GM21576 (cell line): ENCODE data around the gene HERC4.
"Not testable (repeated sequence)": the region's sequence is repeated elsewhere in the genome, so short reads cannot be mapped to it uniquely, and the experiment has no call there.

Experiments used
- ATAC-seq: cut with Tn5 transposase; IDR thresholded peaks from one replicate; pipeline ENCODE4 v1.9.1; 2021; ENCODE audit warnings: mild to moderate bottlenecking, moderate library complexity; ENCODE audit not compliant: unreplicated experiment

Gene HERC4

DNA sequence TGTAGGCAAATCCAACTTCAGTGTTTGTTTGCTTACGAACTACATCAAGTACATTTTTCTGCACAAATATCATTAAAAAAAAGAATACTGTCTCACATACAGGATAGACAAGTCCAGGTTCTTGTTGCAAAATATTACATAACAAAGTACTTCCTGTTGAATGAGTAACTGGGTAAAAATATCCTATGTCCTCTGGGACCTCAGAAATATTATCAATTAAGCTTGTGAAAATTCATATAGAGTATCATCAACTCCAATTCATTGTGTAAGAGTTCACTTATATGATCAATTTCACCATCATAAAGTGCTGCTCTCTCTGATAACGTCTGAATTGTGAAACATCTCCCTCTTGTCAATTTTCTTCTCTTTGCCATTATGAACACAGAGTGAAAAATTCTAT is 22.6 kb downstream of the HERC4 start:
- ATAC-seq: no peak

DNA sequence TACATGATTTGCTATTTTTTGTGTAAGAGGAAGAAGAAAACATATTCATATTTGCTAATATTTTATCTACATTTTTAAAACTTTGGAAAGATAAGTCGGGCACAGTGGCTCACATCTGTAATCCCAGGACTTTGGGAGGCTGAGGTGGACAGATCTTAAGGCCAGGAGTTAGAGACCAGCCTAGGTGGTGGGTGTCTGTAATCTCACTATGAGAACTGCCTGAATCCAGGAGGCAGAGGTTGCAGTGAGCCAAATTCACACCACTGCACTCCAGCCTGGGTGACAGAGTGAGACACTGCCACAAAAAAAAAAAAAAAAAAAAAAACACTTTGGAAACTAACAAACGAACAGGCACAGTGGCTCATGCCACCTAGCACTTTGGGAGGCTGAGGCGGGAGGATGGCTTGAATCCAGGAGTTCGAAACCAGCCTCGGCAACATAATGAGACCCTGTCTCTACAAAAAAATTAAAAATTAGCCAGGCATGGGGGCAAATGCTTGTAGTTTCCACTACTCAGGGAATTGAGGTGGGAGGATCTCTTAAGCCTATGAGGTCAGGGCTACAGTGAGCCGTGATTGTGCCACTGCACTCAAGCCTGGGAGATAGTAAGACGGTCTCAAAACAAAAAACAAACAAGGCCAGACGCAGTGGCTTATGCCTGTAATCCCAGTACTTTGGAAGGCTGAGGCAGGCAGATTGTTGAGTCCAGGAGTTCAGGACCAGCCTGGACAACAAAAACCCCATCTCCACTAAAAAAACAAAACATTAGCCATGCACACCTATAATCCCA is 25.6 kb downstream of the HERC4 start:
- ATAC-seq: no peak

DNA sequence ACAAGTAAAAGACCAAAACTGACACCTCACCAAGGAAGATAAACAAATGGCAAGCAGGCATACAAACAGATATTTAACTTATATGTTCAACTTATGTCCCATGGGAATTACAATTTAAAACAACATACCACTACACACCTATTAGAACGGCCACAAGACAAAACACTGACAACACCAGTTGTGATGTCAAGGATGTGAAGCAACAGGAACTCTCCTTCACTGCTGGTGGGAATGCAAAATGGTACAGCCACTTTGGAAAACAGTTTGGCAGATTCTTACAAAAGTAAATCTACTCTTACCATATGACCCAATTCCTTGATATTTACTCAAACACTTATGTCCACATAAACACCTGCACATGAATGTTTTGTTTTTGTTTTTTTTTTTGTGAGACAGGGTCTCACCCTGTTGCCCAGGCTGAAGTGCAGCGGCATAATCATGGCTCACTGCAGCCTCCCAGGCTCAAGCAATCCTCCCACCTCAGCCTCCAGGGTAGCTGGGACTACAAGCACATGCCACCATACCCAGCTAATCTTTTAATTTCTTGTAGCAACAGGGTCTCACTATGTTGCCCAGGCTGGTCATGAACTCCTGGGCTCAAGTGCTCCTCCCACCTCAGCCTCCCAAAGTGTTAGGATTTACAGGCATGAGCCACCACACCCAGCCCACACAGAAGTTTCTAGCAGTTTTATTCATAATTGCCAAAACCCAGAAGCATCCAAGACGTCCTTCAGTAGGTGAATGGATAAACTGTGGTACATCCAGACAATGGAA is 27.3 kb downstream of the HERC4 start:
- ATAC-seq: no peak

DNA sequence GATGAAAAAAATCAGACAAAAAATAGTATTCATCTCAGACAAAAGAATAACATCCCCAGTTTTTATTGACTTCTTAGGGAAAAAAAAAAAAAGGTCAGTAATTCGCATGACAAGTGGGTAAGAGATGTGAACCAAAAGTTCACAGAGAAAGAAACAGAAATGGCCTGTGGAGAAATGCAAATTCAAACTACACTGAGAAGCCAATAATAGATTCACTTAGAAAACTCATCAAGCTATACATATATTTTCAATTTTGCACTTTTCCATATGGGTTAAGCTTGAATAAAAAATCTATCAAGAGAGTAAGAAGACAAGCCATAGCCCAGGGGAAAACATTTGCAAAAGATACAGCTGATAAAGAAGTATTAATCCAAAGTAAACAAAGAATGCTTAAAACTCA is 28.0 kb downstream of the HERC4 start:
- ATAC-seq: no peak

DNA sequence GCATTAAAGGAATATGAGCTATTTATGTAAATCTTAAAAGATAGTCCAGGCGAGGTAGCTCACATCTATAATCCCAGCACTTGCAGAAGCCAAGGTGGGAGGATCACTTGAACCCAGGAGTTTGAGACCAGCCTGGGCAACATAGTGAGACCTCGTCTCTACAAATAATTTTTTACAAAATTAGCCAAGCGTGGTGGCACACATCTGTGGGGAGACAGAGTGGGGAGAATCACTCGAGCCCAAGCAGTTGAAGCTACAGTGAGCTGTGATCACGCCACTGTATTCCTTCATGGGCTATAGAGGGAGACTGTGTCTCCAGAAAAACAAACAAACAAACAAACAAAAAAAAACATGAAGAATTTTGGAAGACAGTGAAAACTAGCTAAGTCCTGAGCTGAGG is 28.4 kb downstream of the HERC4 start:
- ATAC-seq: no peak

DNA sequence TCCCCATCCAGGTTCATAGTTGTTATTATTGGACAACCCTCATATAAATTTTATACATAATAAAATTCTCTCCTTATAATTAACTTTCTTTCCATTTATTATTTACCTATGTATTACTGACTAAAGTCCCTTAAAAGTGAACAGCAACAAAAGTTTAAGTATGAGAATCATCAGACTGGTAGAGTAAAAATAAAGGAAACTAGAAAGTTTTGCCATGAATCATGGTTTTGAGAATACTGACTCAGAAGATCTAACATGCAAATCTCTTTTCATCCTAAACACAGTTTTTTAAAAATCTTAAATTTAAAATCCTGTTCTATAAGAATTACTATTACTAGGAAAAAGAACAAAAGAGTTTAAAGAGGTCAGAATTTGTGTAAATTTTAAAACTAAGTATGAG is 32.1 kb downstream of the HERC4 start:
- no peak for ATAC-seq

DNA sequence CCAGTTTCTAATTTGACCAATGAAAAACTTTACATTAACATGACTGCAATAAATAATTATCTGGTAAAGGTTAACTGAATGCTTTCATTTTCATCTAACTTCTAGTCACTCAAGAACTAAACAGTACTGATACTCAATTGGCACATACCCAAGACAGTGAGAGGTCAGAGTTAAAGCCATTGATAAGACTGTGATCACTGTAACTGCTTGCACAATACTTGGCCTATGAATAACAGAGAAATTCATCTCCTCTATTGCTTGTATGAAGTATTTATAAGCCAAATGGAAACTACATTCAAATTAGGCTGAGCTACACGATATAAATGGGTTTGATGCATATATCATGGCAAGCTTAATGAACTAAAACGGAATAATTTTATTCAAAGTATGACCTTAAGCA is 43.0 kb downstream of the HERC4 start:
- ATAC-seq: no peak

DNA sequence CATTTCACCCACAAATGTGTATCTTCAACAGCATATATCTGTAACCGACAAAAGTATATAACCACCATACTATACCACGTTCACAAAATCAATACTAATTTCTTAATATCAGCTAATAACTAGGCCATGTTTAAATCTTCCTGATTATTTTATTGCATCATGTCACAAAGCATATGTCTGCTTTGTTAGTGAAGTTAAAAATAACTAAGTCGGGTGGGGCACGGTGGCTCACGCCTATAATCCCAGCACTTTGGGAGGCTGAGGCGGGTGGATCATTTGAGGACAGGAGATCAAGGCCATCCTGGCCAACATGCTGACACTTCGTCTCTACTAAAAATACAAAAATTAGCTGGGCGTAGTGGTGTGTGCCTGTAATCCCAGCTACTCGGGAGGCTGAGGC is 47.7 kb downstream of the HERC4 start:
- ATAC-seq: no peak

DNA sequence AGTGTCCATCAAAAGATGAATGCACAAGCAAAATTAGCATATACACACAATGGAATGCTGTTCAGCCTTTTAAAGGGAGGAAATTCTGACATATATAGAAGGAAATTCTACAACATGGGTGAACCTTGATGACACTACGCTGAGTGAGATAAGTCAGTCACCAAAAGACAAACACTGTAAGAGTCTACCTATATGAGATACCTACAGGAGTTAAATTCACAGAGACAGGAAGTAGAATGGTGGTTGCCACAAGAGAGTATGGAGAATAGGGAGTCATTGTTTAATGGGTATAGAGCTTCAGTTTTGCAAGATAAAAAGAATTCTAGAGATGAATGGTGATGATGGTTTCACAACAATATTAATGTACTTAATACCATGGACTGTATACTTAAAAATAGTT is 51.8 kb downstream of the HERC4 start:
- no peak for ATAC-seq

DNA sequence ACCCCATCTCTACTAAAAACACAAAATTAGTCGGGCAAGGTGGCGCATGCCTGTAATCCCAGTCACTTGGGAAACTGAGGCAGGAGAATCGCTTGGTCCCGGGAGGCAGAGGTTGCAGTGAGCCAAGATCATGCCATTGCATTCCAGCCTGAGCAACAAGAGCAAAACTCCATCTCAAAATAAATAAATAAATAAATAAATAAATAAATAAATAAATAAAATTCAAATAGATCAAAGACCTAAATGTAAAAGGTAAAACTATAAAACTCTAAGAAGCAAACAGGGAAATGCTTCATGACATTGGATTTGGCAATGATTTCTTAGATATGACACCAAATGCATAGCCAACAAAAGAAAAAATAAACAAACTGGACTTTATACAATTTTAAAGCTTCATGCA is 52.8 kb downstream of the HERC4 start:
- not testable (repeated sequence) for ATAC-seq

DNA sequence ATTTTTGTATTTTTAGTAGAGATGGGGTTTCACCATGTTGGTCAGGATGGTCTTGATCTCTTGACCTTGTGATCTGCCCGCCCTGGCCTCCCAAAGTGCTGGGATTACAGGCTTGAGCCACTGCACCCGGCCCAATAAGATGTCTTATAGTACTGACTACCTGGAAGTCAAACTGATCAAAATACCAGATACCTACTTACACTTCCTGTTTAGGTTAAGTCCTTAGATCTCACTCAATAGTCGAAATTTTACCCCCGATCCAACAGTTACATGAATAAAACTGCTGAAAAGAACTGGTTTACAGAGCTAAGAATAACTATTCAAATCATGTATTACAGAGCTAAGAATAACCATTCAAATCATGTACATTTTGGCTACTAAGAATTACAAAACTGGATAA is 58.6 kb downstream of the HERC4 start:
- not testable (repeated sequence) for ATAC-seq

DNA sequence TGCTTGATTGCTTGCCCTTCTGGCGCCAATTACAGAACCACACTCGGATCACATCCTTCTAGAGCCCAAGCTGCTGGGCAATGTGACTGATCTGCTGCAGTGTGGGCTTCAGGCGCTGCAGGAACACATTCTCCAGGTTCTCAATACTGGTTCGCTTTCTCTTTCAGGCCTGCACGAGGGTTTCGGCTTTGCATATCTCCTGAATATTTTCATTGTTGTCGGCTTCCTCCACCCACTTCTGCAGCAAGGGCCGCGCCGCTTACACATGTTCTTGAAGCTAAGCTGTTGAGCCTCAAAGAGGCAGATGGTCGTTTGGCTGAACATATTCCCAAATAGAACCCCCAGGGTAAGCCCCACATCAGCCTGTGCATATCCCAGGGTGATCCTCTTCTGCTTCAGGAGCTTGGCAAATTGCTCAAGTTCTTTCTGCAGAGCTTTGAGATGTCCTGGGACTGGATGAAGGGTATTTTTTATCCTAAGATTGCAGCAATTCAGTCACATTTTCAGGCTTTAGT is 64.6 kb downstream of the HERC4 start:
- ATAC-seq: no peak

DNA sequence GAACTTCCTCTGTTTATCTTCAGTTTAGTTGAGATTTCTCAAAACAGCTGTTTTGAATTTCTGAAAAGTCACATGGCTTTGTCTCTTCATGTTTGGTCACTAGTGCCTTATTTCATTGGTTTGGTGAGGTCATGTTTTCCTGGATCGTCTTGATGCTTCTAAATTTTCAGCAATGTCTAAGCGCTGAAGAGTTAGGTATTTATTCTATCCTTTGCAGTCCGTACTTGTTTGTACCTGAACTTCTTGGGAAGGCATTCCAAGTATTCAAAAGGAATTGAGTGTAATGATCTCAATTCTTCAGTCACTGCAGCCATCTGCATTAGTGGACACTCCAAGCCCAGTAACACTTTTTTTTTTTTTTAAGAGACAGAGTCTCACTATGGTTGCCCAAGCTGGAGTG is 67.7 kb downstream of the HERC4 start:
- ATAC-seq: no peak

DNA sequence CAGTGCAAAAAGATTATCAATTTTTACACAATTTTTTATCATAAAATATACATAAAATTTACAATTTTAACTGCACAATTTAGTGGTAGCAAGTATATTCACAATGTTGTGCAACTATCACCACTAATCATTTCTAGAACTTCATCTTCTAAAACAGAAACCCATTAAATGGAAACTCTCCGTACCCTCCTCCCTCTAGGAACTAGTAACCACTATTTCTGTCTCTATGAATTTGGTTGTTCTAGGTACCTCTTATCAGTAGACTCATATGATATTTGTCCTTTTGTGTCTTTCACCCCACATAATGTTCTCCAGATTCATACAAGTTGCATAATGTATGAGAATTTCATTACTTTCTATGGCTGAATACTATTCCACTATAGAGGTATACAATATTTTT is 73.5 kb downstream of the HERC4 start:
- no peak for ATAC-seq

DNA sequence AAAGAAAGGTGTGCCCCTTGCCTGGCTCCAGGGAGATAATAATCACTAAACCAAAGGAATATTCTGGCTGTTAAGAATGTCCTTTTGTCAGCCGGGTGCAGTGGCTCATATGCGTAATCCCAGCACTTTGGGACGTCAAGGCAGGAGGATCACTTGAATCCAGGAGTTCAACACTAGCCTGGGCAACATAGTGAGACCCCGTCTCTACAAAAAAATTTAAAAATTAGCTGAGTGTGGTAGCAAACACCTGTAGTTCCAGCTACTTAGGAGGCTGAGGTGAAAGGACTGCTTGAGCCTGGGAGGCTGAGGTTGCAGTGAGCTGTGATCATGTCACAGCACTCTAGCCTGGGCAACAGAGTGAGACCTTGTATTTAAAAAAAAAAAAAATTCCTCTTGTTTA is 74.1 kb downstream of the HERC4 start:
- no peak for ATAC-seq

DNA sequence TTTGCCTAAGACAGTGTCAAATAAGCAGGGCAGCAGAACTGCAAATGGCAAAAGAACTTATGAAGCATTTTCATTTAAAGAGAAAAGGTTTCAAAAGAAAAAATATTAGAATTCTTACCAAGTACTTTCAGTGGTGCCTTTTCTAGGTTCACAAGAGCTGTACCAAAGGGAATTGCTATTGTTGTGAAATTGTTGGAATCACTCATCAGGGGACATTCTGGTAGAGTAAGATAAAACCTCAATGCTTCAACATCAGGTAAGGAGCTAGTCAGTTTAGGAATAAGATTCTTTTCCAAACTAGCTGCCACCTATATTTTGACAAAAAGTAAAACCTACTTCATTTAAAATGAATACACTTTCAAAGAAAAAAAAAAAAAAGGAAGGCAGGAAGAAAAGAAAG is 85.0 kb downstream of the HERC4 start:
- no peak for ATAC-seq

DNA sequence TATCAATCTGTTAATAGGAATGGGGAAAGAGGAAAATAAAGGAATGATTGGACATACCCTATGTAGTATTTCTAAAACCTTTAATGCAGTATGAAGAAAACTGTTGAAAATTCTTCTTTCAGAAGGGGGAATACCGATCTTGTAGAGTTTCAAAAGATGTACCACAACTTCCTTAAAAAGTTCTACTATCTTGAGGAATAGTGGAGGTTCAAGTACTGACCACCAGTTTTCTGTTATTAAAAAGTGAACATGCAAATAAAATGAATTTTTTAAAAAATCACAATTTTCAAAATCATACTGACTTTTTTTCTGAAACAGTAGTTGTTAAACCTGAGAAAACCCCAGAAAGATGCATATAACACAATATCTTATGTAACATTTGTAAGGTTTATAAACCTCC is 86.5 kb downstream of the HERC4 start:
- no peak for ATAC-seq

DNA sequence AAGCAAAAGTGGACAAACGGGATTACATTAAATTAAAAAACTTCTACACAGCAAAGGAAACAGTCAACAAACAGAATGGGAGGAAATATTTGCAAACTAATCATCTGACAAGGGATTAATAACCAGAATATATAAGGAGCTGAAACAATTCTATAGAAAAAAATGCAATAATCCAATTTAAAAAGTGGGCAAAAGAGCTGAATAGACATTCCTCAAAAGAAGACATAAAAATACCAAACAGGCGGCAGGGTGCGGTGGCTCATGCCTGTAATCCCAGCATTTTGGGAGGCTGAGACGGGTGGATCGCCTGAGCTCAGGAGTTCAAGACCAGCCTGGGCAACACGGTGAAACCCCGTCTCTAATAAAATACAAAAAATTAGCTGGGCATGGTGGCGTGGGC is 92.5 kb downstream of the HERC4 start:
- ATAC-seq: not testable (repeated sequence)

DNA sequence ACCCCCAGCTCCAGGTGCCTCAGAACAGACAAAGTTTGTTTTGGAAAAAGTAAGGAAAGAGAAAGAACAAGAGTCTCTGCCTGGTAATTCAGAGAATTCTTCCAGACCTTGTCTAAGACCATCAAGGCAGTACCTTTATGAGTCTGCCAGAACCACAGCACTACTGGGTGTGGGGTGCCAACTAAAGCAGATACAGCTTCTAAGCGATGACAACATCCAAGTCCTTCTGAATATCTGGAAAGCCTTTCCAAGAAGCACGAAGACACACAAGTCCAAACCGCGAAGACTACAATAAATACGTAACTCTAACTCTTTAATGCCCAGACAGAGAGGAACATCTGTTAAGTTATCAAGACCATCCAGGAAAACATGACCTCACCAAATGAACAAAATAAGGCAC is 96.3 kb downstream of the HERC4 start:
- no peak for ATAC-seq

DNA sequence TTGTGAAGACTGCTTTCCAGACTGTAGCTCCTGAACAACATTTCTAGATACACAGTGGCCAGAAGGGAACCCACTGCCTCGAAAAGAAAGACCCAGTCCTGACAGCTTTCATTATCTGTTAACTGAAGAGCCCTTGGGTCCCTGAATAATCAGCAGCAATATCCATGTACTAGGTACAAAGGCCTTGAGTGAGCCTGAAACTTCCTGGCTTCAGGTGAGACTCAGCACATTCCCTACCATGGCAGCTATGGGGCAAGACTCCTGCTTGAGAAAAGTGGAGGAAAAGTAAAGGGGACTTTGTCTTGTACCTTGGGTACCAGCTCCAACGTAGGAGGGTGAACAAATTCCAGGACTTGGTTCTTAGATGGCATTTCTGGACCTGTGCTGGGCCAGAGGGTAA is 97.8 kb downstream of the HERC4 start:
- ATAC-seq: no peak

DNA sequence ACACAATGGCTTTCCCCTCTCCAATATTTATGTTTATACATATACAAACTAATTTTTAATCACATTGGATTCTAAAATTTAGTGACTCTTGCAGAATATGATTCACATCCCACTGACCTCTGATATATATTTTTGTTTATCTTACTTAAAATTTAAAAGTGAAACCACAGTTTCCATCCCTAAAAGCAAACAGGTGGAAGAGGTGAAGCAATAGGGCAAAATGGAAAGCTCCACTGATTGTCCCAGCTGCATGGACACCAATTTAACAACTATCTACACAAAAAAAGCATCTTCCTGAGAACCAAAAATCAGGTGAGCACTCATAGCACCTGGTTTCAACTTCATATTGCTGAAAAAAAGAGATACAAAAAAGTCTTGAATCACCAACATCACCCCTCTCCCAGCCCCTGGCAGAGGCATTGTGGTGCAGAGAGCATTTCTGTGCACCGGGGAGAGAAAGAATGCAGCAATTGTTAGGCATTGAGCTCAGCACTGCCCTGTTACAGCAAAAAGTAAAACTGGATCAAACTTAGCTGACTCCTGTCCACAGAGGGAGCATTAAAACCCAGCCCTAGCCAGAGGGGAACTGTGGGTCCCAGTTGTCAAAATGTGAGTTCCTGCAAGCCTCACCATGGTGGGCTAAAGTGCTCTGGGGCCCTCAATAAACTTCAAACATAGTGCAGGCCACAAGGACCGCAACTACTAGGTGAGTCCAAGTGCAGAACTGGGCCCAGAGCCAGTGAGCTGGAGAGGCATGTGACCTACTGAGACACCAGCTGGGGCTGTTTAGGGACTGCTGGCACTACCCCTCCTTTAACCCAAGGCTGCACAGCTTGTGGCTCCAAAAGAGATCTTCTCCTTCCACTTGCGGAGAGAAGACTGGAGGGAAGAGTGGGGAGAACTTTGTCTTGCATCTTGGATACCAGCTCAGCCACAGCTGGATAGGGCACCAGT is 98.5 kb downstream of the HERC4 start:
- no peak for ATAC-seq
